ENCODE results near the gene ASB14.
"Not testable (repeated sequence)": the region's sequence is repeated elsewhere in the genome, so short reads cannot be mapped to it uniquely, and the experiment has no call there.

ASB14 gene

GRCh38 chr3:57292159-57292896 is at the start of gene ASB14:
Gene ASB14, minus strand, starts transcription at chr3:57292685. Its CDS starts 652 bp downstream, at chr3:57292033.
- no peak for DNase-seq

- DNase-seq = not testable (repeated sequence)
Observed at GRCh38 chr3:57339071-57339642, 46.7 kb upstream of the ASB14 start.

GRCh38 chr3:57338272-57339070 is 46.0 kb upstream of the ASB14 start:
- DNase-seq = not testable (repeated sequence)

- DNase-seq = no peak
Observed at GRCh38 chr3:57335283-57335938, 42.9 kb upstream of the ASB14 start.

GRCh38 chr3:57331078-57331610 is 38.7 kb upstream of the ASB14 start:
- no peak for DNase-seq

- not testable (repeated sequence) for DNase-seq
Observed at GRCh38 chr3:57326498-57326897, 34.0 kb upstream of the ASB14 start.

GRCh38 chr3:57314204-57314603 is 21.7 kb upstream of the ASB14 start:
- no peak for DNase-seq

- no peak for DNase-seq
Observed at GRCh38 chr3:57309769-57310360, 17.4 kb upstream of the ASB14 start.

- not testable (repeated sequence) for DNase-seq
Observed at GRCh38 chr3:57303520-57303919, 11.0 kb upstream of the ASB14 start.

GRCh38 chr3:57298041-57298440 is 5.6 kb upstream of the ASB14 start:
- DNase-seq = no peak

GRCh38 chr3:57292897-57293526 is 527 bp upstream of the ASB14 start:
- no peak for DNase-seq

GRCh38 chr3:57288403-57288802 is 4.1 kb downstream of the ASB14 start:
- DNase-seq = no peak

GRCh38 chr3:57287205-57287604 is 5.3 kb downstream of the ASB14 start:
- no peak for DNase-seq

- no peak for DNase-seq
Observed at GRCh38 chr3:57283334-57283733, 9.2 kb downstream of the ASB14 start.

GRCh38 chr3:57281715-57282114 is 10.8 kb downstream of the ASB14 start:
- DNase-seq = no peak

GRCh38 chr3:57279685-57280084 is 12.8 kb downstream of the ASB14 start:
- no peak for DNase-seq

- no peak for DNase-seq
Observed at GRCh38 chr3:57278237-57278636, 14.2 kb downstream of the ASB14 start.

- no peak for DNase-seq
Observed at GRCh38 chr3:57275393-57275792, 17.1 kb downstream of the ASB14 start.

GRCh38 chr3:57274845-57275244 is 17.6 kb downstream of the ASB14 start:
- no peak for DNase-seq

- DNase-seq = no peak
Observed at GRCh38 chr3:57268416-57268815, 24.1 kb downstream of the ASB14 start.

GRCh38 chr3:57261929-57262328 is 30.6 kb downstream of the ASB14 start:
- DNase-seq = no peak

- no peak for DNase-seq
Observed at GRCh38 chr3:57261119-57261518, 31.4 kb downstream of the ASB14 start.
